ENCODE measurements around the gene YLPM1.

YLPM1 gene

GRCh38 chr14:74838166-74838565 lies 75.0 kb downstream of the YLPM1 start:
- no peak for DNase-seq (ENCODE audit: low read depth in 4 of 4, low spot score in 1 of 4)

GRCh38 chr14:74840603-74841030 lies 77.5 kb downstream of the YLPM1 start:
- no peak for DNase-seq (ENCODE audit: low read depth in 4 of 4, low spot score in 1 of 4)

GRCh38 chr14:74841230-74842207 lies 78.4 kb downstream of the YLPM1 start:
- DNase-seq (ENCODE audit: low read depth in 4 of 4, low spot score in 1 of 4): peak in 1 of 4 experiments; percentile 4

GRCh38 chr14:74843653-74844052 lies 80.5 kb downstream of the YLPM1 start:
- no peak for DNase-seq (ENCODE audit: low read depth in 4 of 4, low spot score in 1 of 4)

- DNase-seq (ENCODE audit: low read depth in 4 of 4, low spot score in 1 of 4): no peak
Measured at GRCh38 chr14:74846168-74846567, 83.1 kb downstream of the YLPM1 start.

GRCh38 chr14:74846968-74847665 lies 84.0 kb downstream of the YLPM1 start:
- DNase-seq (ENCODE audit: low read depth in 4 of 4, low spot score in 1 of 4): no peak

GRCh38 chr14:74848768-74849167 lies 85.7 kb downstream of the YLPM1 start:
- DNase-seq (ENCODE audit: low read depth in 4 of 4, low spot score in 1 of 4): no peak

GRCh38 chr14:74852922-74853530 lies 89.9 kb downstream of the YLPM1 start:
- no peak for DNase-seq (ENCODE audit: low read depth in 4 of 4, low spot score in 1 of 4)

GRCh38 chr14:74853581-74853980 lies 90.5 kb downstream of the YLPM1 start:
- DNase-seq (ENCODE audit: low read depth in 4 of 4, low spot score in 1 of 4): no peak

- DNase-seq (ENCODE audit: low read depth in 4 of 4, low spot score in 1 of 4): no peak
Measured at GRCh38 chr14:74855021-74855420, 91.9 kb downstream of the YLPM1 start.

- DNase-seq (ENCODE audit: low read depth in 4 of 4, low spot score in 1 of 4): no peak
Measured at GRCh38 chr14:74855945-74856344, 92.8 kb downstream of the YLPM1 start.

GRCh38 chr14:74856366-74856765 lies 93.2 kb downstream of the YLPM1 start:
- no peak for DNase-seq (ENCODE audit: low read depth in 4 of 4, low spot score in 1 of 4)

- no peak for DNase-seq (ENCODE audit: low read depth in 4 of 4, low spot score in 1 of 4)
Measured at GRCh38 chr14:74858022-74858421, 94.9 kb downstream of the YLPM1 start.

GRCh38 chr14:74859757-74860552 lies 96.8 kb downstream of the YLPM1 start:
- DNase-seq (ENCODE audit: low read depth in 4 of 4, low spot score in 1 of 4): no peak

- DNase-seq (ENCODE audit: low read depth in 4 of 4, low spot score in 1 of 4): peak; percentile 84 to 98 (median 94)
Measured at GRCh38 chr14:74860899-74861733, 98.0 kb downstream of the YLPM1 start.

- no peak for DNase-seq (ENCODE audit: low read depth in 4 of 4, low spot score in 1 of 4)
Measured at GRCh38 chr14:74861734-74862090, 98.6 kb downstream of the YLPM1 start.

- no peak for DNase-seq (ENCODE audit: low read depth in 4 of 4, low spot score in 1 of 4)
Measured at GRCh38 chr14:74863274-74863673, 100.2 kb downstream of the YLPM1 start.

- no peak for DNase-seq (ENCODE audit: low read depth in 4 of 4, low spot score in 1 of 4)
Measured at GRCh38 chr14:74864198-74864597, 101.1 kb downstream of the YLPM1 start.

GRCh38 chr14:74865156-74865555 lies 102.0 kb downstream of the YLPM1 start:
- DNase-seq (ENCODE audit: low read depth in 4 of 4, low spot score in 1 of 4): no peak
